BLaER1 (cell line): Measurements from ENCODE around the gene TNRC6A.
"Not testable (repeated sequence)": the region's sequence is repeated elsewhere in the genome, so short reads cannot be mapped to it uniquely, and the experiment has no call there.

Experiments used
- H3K27ac ChIP-seq: shearing (Covaris generic); formaldehyde crosslinking; 2 replicates; pipeline ENCODE4 v1.8.1; 2022
- H3K27me3 ChIP-seq: shearing (Covaris generic); formaldehyde crosslinking; 2 replicates; pipeline ENCODE4 v1.8.1; 2022
- H3K36me3 ChIP-seq: shearing (Covaris generic); formaldehyde crosslinking; 2 replicates; pipeline ENCODE4 v1.8.1; 2022
- H3K4me1 ChIP-seq: shearing (Covaris generic); formaldehyde crosslinking; 2 replicates; pipeline ENCODE4 v1.8.1; 2022
- H3K4me2 ChIP-seq: shearing (Covaris generic); formaldehyde crosslinking; 2 replicates; pipeline ENCODE4 v1.8.1; 2022
- H3K4me3 ChIP-seq: shearing (Covaris generic); formaldehyde crosslinking; 2 replicates; pipeline ENCODE4 v1.8.1; 2022
- H3K9ac ChIP-seq: shearing (Covaris generic); formaldehyde crosslinking; 2 replicates; pipeline ENCODE4 v1.8.1; 2022
- H3K9me3 ChIP-seq: shearing (Covaris generic); formaldehyde crosslinking; 2 replicates; pipeline ENCODE4 v1.8.1; 2022
- H4K20me1 ChIP-seq: shearing (Covaris generic); formaldehyde crosslinking; 2 replicates; pipeline ENCODE4 v1.8.1; 2022
- Cebpa-rat ChIP-seq: shearing (Covaris generic); IDR thresholded peaks from 2 replicates; pipeline ENCODE4 v1.8.1; 2022

Gene TNRC6A

DNA sequence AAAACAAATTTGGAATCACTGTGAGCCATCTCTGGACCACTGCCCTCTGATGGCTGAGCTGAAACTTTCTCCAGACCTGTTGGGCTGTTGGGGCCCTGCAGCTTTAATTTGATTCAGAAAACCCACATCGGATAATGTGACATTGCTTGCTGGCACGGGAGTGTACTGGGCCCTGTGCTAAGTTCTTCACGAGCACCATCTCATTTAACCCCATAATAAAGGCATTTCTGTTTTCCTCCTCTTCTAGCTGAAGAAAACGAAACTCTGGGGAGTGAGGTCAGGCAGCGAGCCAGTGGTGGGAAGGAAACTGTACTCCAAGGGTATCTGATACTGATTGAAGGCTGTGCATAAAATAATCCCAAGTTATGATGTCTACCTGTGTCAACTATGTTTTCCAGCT is 34.5 kb upstream of the TNRC6A start:
- TF ChIP-seq Cebpa-rat: no peak
- Histone ChIP-seq H3K27ac (no peak overlapping the region), H4K20me1 (no peaks in the 10 kb centered on the region), H3K4me2 (no peak overlapping the region), H3K9me3 (no peaks in the 10 kb centered on the region), H3K36me3 (no peaks in the 10 kb centered on the region), H3K4me3 (no peak overlapping the region), H3K27me3 (no peaks in the 10 kb centered on the region), H3K4me1 (no peaks in the 10 kb centered on the region), H3K9ac (no peak overlapping the region)

DNA sequence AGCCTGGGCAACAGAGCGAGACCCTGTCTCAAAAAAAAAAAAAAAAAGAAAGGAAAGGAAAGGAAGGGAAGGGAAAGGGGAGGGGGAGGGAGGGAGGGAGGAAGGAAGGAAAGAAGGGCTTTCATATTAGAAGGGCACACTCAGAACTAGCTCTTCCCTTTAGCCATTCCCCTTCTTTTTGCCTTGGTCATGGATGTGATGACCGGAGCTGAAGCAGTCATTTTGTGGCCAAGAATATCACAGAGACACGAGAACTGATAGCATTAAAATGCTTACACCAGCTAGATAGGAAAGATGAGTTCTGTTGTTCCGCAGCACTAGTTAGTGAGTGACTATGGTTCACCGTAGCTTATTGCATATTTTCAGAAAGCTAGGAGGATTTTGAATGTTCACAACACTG is 32.8 kb upstream of the TNRC6A start:
- Histone ChIP-seq H3K9ac (no peak overlapping the region), H3K27me3 (no peaks in the 10 kb centered on the region), H4K20me1 (no peaks in the 10 kb centered on the region), H3K4me1 (no peaks in the 10 kb centered on the region), H3K9me3 (no peaks in the 10 kb centered on the region), H3K4me2 (no peak overlapping the region), H3K27ac (no peak overlapping the region), H3K36me3 (no peaks in the 10 kb centered on the region), H3K4me3 (no peak overlapping the region)
- no peak for TF ChIP-seq Cebpa-rat

DNA sequence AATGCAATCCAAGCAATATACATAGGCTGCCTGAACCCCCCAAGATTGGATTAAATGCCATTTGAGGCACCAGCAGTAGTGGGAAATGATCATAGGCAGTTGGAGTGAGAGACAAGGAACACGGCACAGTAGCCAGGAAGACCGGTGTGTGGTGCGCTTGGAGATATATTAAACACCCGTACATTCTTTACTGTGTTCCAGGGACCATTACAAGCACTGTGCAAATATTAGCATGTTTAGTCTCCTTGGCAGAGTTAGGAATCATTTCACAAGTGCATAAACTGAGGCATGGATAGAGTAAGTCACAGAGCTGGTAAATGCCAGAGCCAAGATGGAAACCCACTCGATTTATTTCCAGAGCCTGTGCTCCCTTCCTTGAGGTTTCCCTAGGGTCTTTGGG is 31.1 kb upstream of the TNRC6A start:
- Histone ChIP-seq H4K20me1 (no peaks in the 10 kb centered on the region), H3K4me3 (no peak overlapping the region), H3K27ac (no peak overlapping the region), H3K9ac (no peak overlapping the region), H3K36me3 (no peaks in the 10 kb centered on the region), H3K27me3 (no peaks in the 10 kb centered on the region), H3K4me1 (no peaks in the 10 kb centered on the region), H3K4me2 (no peak overlapping the region), H3K9me3 (no peaks in the 10 kb centered on the region)
- TF ChIP-seq Cebpa-rat: no peak

DNA sequence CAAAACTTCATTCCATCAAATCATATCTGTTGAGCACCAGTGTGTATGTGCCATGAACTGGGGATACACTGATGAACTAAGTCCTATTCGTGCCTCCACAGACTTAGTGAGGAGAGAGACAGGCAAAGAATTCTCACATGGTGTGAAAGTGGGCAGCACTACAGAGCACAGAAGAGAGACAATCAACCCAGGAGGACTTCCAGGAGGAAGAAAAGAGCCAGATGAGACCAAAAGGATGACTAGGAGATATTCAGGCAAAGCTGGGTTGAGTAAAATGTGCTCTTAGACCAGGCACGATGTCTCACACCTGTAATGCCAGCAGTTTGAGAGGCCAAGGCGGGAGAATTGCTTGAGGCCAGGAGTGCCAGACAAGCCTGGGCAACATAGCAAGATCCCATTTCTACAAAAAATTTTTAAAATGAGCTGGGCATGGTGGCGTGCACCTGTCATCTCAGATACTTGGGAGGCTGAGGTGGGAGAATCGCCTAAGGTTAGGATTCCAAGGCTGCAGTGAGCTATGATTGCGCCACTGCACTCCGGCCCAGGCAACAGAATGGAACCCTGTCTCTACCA is 30.2 kb upstream of the TNRC6A start:
- Histone ChIP-seq H3K27me3 (no peaks in the 10 kb centered on the region), H3K4me2 (no peak overlapping the region), H3K27ac (no peak overlapping the region), H4K20me1 (no peaks in the 10 kb centered on the region), H3K9me3 (no peaks in the 10 kb centered on the region), H3K4me1 (no peaks in the 10 kb centered on the region), H3K9ac (no peak overlapping the region), H3K36me3 (no peaks in the 10 kb centered on the region), H3K4me3 (no peak overlapping the region)
- no peak for TF ChIP-seq Cebpa-rat

DNA sequence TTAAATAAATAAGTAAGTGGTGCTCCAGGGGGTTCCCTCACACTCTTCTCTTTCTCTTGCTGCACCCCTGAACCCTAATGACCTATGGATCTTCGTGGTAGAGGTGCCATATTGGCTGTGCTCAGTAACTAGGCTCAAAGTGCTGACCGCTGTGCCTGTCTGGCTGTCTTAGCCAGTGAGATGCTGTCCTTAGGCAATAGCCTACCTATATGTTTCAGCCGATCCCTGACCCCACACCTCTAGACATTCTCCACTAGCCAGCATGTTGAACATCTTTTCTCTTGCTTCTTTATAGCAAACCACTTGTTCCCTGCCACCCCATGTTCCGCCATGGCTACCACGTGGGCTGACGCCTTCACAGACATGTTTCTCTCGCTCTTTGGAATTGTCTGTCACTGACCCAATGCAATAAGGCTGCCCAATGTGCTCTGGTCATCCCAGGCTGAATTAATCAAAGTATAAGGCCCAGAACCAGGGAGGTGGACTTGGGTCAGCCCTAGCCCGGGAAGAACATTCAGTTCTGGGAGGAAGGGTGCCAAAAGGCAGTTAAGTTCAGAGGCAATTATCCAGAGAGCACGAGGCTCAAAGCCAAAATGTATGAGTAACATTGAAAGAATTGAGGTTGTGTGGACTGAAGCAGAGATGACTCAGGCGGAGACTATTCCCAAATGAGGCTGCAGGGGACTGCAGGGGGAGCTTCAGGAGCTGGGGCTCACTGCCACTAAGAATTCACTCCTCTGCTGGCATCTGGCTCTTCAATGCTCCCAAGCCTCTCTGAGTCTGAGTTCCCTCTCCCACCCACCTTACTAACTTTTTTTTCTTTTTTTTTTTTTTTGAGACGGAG is 28.7 kb upstream of the TNRC6A start:
- no peaks in the 10 kb centered on the region for H3K4me1 ChIP-seq
- no peaks in the 10 kb centered on the region for H3K36me3 ChIP-seq
- H4K20me1 ChIP-seq: no peaks in the 10 kb centered on the region
- H3K9ac ChIP-seq: no peak overlapping the region
- H3K4me2 ChIP-seq: no peak overlapping the region
- H3K4me3 ChIP-seq: no peak overlapping the region
- no peak for TF ChIP-seq Cebpa-rat
- no peaks in the 10 kb centered on the region for H3K27me3 ChIP-seq
- H3K27ac ChIP-seq: no peak overlapping the region
- no peaks in the 10 kb centered on the region for H3K9me3 ChIP-seq

DNA sequence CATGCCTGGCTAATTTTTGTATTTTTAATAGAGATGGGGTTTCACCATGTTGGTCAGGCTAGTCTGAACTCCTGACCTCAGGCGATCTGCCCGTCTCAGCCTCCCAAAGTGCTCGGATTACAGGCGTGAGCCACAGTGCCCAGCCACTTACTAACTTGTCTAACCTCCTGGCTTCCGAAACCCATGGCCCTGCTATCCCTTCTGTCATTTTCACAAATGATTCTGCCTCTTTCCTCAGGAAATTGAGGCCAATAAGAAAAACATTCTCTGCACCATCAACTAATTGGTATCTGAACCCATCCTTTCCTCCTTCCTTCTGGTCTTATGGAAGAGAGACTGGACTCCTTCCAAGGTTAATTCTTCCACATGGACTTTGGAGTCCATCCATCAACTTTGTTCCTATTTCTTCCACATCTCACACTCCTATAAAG is 27.9 kb upstream of the TNRC6A start:
- no peak overlapping the region for H3K27ac ChIP-seq

DNA sequence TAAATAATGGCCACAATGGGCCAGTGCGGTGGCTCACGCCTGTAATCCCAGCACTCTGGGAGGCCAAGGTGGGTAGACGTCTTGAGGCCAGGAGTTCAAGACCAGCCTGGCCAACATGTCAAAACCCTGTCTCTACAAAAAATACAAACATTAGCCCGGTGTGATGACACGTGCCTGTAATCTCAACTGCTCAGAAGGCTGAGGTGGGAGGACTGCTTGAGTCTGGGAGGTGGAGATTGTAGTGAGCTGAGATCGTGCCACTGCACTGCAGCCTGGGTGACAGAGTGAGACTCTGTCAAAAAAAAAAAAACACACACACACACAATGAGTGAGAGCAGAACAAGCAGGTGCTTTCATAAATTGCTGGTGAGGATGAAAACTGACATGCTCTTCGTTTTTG is 21.7 kb upstream of the TNRC6A start:
- H3K27me3 ChIP-seq, H3K4me2 ChIP-seq, H3K9ac ChIP-seq, H3K9me3 ChIP-seq, H3K36me3 ChIP-seq, H4K20me1 ChIP-seq, H3K4me1 ChIP-seq, H3K27ac ChIP-seq, H3K4me3 ChIP-seq: not testable (repeated sequence)

More for the DNA sequence above, 27.9 kb upstream of the TNRC6A start:
- H3K27me3 ChIP-seq: no peaks in the 10 kb centered on the region
- H3K4me2 ChIP-seq: no peak overlapping the region
- H4K20me1 ChIP-seq: no peaks in the 10 kb centered on the region
- H3K4me3 ChIP-seq: no peak overlapping the region
- no peak for TF ChIP-seq Cebpa-rat
- no peaks in the 10 kb centered on the region for H3K4me1 ChIP-seq
- H3K9me3 ChIP-seq: no peaks in the 10 kb centered on the region
- H3K9ac ChIP-seq: no peak overlapping the region
- no peaks in the 10 kb centered on the region for H3K36me3 ChIP-seq

DNA sequence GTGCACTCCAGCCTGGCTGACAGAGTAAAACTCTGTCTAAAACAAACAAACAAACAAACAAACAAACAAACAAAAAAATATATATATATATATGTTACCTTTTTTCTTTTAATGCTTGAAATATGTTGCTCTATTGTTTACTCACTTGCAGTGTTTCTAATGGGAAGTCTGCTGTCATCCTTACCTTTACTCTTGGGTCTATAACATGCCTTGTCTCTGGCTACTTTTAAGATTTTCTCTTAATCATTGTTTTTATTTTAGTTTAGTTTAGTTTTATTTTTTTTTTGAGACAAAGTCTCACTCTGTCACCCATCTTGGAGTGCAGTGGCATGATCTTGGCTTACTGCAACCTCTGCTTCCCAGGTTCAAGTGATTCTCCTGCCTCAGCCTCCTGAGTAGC is 16.1 kb upstream of the TNRC6A start:
- Histone ChIP-seq H4K20me1 (no peaks in the 10 kb centered on the region), H3K9ac (no peak overlapping the region), H3K9me3 (0 out of 2 replicates have a peak, but pooled peaks cover 6% of the 10 kb centered on the region), H3K27ac (no peak overlapping the region), H3K4me3 (no peak overlapping the region), H3K4me1 (no peaks in the 10 kb centered on the region), H3K27me3 (no peaks in the 10 kb centered on the region), H3K4me2 (no peak overlapping the region), H3K36me3 (no peaks in the 10 kb centered on the region)
- TF ChIP-seq Cebpa-rat: no peak

DNA sequence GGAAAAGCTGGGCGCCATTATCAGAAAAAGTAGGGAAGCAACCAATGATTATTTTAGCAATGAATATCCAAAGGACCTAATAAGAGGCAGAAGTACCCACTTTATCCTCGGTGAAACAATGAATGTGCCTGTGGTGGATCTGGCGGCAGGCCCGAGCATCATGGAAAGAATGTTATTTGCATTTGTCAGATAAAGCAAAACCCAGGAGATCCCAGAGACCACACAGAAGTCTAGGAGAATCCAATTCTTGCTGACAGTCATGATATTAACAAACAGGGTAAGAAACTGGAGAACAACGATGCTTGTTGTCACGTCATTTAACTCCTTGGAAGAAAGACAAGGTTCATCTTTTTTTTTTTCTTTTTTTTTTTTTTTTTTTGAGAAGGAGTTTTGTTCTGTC is 12.0 kb upstream of the TNRC6A start:
- Histone ChIP-seq H4K20me1 (no peaks in the 10 kb centered on the region), H3K36me3 (no peaks in the 10 kb centered on the region), H3K27ac (no peak overlapping the region), H3K9me3 (0 out of 2 replicates have a peak, but pooled peaks cover 6% of the 10 kb centered on the region), H3K4me2 (no peak overlapping the region), H3K4me1 (no peaks in the 10 kb centered on the region), H3K27me3 (no peaks in the 10 kb centered on the region), H3K4me3 (no peak overlapping the region), H3K9ac (no peak overlapping the region)
- no peak for TF ChIP-seq Cebpa-rat

DNA sequence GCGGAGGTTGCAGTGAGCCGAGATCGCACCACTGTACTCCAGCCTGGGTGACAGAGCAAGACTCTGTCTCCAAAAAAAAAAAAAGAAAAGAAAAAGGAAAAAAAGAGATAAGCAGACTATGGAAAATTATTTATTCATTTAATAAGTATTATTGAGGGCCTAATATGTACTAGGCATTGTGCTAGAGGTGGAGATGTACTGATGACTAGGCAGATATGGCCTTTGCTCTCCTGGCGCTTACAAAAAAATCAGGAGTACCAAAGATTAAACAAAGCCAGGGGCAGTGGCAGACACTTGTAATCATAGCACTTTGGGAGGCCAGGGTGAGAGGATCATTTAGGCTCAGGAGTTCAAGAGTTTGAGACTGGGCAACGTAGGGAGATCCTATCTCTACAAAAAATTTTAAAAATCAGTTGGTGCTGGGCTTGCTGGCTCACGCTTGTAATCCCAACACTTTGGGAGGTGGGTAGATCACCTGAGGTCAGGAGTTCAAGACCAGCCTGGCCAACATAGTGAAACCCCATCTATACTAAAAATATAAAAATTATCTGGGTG is 10.4 kb upstream of the TNRC6A start:
- H3K4me3 ChIP-seq: no peak overlapping the region
- no peaks in the 10 kb centered on the region for H3K27me3 ChIP-seq
- H3K9ac ChIP-seq: no peak overlapping the region
- no peaks in the 10 kb centered on the region for H4K20me1 ChIP-seq
- no peaks in the 10 kb centered on the region for H3K4me1 ChIP-seq
- H3K4me2 ChIP-seq: no peak overlapping the region
- no peaks in the 10 kb centered on the region for H3K9me3 ChIP-seq
- no peak overlapping the region for H3K27ac ChIP-seq
- no peaks in the 10 kb centered on the region for H3K36me3 ChIP-seq
- no peak for TF ChIP-seq Cebpa-rat
